HG03175 (cell line): ENCODE measurements around the gene MUC22.
"Not testable (repeated sequence)": the region's sequence is repeated elsewhere in the genome, so short reads cannot be mapped to it uniquely, and the experiment has no call there.

Experiments
- ATAC-seq: cut with Tn5 transposase; IDR thresholded peaks from one replicate; pipeline ENCODE4 v1.9.1; 2021; ENCODE audit warnings: mild to moderate bottlenecking, moderate library complexity; ENCODE audit not compliant: unreplicated experiment

The MUC22 gene

DNA sequence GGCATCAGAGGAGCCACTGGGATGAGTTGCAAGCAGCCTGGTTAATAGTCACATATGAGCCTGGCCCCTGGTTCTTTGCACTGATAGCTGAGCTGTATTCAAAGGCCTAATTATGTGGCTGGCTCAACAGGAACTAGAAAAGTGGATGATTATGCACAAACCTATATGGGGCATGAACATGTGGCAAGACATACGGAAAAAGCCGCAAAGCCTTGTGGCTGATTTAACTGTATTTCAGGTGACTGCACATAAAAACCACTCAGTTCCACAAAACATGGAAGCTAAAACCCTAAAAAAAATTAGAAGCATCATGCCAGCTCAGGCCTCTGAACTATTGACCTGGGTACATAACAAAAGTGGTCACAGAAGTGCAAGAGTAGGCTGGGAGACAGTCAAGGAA is 13.0 kb upstream of the MUC22 start:
- no peak for ATAC-seq

DNA sequence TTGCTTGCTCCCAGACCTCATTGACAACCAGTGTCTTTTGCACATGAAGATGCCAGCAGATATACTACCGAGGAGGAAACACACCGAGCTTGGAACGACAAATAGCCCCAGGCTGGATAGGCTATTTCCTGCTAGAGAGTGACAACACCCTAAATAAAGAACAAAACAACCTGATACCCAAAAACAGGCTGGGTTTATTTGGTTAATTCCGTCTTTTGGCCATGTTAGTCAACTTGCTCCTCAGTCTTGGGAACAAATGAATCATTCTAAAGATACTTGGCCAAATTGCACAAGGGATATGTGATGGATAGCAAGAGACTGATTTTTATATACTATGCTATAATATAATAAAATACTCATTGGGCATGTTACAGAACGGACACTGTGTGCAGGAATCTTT is 11.5 kb upstream of the MUC22 start:
- no peak for ATAC-seq

DNA sequence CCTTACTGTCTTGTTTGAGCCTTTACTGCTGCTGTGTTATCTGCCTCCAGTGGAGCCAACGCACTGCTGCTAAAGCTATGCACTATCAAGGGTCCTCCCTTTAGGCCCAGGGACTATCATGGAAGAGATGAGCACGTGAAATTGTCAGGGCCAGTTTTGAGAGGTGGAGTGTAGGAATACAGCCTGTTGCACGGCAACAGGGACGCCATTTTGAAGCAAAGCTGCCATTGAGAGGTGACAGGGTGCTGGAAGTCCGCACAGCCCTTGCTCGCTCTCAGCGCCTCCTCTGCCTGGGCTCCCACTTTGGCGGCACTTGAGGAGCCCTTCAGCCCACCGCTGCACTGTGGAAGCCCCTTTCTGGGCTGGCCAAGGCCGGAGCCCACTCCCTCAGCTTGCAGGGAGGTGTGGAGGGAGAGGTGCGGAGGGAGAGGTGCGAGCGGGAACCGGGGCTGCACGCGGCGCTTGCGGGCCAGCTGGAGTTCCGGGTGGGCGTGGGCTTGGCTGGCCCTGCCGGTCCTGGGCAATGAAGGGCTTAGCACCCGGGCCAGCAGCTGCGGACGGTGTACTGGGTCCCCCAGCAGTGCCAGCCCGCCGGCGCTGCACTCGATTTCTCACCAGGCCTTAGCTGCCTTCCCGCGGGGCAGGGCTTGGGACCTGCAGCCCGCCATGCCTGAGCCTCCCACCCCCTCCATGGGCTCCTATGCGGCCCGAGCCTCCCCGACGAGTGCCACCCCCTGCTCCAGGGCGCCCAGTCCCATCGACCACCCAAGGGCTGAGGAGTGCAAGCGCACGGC is 10.0 kb upstream of the MUC22 start:
- not testable (repeated sequence) for ATAC-seq

DNA sequence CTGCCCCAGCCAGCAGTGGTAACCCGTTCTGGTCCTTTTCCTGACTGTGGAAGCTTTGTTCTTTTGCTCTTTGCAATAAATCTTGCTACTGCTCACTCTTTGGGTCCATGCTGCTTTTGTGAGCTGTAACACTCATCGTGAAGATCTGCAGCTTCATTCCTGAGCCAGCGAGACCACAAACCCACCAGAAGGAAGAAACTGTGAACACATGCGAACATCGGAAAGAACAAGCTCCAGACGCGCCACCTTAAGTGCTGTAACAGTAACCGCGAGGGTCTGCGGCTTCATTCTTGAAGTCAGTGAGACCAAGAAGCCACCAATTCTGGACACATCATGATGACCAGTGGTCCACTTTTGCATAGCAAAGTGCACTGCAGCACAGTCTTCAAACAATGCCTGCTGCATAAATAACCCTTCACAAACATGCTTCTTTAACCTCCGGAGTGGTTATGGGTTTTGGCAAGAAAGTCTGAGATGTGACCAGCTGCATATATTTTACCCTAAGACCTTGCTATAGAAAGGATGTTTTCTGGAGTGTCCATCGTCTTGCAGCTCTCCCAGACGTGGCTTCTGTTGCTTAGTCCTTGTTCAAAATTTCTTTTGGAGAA is 8.9 kb upstream of the MUC22 start:
- no peak for ATAC-seq

DNA sequence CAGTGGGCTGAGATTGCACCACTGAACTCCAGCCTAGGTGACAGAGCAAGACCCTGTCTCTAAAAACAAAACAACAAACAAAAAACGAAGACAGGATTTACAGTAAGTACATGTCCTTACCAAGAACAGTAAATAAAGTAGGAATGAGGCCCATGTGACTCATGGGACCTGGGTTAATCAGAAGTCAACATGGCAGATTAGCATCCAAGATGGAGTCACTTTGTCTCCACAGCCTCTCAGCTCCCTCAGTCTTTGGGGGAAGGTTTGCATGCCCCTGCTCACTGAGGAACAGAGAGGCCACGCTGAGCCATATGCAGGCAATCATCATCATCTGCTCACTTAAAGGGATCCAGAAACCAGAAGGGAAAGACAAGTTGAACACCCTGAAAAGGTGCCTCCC is 7.8 kb upstream of the MUC22 start:
- no peak for ATAC-seq

DNA sequence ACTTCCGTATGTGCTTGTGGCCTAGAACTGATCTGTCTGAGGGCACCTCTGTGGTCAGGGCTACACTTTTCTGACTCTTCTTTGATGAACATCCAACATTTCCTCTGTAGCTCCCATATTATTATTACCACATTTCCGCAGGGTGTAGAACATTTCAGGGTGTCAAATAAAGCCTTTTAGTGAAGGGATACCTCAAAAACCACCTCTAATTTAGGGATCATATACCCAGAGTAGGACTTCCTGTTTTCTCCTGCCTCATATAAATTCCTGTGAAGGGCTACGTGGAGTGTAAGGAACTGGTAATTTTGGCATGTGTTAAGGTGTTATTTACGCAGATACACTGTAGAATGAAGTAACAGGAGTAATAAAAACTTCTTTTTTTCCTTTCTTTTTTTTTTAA is 5.5 kb upstream of the MUC22 start:
- no peak for ATAC-seq

DNA sequence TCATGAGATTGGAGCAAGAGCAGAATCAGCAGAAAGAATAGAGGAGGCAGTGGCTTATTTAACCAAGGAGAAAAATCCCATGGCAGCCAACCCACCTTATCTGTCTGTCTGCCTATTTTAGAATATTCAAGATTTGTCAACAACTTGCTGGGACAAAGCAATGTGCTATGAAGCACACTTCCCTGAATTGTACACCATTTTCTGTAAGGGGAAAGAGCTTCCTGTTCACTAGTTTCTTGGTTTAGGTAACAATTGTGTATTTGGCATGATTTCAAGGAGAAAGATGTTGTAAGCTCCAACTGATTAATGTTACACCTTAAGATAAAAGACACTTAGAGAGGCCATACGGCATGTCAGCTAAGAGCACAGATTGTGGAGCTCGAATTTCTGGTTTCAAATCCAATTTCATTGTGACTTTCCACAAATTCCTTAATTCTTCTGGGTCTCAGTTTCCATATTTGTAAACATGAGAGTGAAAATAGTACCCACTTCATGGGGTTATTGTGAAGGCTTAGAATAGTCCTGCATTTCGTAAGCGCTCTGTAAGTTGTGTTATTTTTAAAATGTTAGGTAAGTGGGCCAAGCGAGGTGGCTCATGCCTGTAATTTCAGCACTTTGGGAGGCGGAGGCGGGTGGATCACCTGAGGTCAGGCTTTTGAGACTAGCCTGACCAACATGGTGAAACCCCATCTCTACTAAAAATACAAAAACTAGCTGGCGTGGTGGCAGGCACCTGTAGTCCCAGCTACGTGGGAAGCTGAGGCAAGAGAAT is 4.8 kb upstream of the MUC22 start:
- no peak for ATAC-seq

DNA sequence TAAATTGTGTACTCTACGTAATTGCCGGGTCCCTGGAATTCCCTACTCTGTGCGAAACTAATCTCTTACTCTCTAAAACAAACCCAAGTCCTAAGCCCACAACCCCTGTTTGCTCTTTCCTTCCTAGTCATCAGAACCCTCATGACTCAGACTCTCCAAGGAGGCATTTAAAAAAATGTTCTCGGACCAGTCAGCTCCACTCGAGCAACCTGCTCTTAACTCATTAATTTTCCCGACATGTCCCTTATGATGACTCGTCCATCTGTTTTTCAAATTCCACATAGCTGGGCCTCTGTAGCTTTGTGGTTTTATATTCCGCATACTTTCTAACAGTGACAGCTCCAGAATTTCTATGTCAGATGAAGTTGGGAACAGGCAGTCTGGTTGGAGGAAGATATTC is 2.6 kb upstream of the MUC22 start:
- ATAC-seq, result no peak

DNA sequence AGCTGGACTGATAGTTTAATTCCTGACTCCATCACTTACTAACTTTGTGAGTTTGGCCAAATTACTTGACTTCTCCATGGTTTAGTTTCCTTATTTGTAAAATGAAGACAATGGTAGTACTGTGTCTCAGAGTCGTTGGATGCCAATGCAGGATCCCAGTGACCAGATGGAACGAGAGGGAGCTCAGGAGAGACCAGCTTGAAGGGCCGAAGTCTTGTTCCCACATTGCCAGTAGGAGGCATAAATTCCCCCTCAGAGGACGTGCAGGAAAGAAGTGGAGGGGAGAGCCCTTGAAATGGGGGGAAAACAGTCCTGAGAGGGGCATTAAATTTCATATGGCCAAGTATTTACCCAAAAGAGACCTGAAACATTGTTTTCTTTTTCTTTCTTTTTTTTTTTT is 2.1 kb upstream of the MUC22 start:
- ATAC-seq, result no peak

DNA sequence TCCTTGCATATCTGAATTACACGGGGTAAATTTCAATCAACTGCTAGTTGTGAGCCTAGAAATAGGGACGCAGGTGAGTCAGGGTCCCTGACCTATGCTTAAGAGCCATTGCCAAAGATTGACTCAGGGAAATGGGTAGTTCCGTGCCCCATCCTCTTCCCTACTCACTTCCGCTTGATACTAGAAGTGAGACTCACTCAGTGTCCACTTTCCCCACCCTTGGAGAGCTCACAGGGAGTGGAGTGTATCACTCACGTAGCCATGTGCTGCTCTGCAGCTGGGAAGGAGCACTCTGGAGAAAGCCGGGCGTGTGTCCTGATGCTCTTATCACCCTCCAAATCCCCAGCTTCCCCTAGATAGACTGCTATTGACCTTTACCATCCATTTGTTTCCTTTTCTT is 543 bp upstream of the MUC22 start:
- ATAC-seq, result no peak

DNA sequence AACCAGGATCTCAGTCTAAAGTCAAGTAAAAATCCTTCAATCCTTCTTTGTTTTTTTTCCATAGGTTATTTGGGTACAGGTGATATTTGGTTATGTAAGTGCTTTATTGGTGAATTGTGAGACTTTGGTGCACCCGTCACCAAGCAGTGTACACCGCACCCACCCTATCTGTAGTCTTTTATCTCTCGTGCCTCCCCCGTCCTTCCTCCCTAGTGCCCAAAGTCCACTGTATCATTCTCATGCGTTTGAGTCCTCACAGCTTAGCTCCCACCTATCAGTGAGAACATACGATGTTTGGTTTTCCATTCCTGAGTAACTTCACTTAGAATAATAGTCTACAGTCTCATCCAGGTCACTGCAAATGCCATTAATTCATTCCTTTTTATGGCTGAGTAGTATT is 879 bp downstream of the MUC22 start:
- ATAC-seq, result no peak

DNA sequence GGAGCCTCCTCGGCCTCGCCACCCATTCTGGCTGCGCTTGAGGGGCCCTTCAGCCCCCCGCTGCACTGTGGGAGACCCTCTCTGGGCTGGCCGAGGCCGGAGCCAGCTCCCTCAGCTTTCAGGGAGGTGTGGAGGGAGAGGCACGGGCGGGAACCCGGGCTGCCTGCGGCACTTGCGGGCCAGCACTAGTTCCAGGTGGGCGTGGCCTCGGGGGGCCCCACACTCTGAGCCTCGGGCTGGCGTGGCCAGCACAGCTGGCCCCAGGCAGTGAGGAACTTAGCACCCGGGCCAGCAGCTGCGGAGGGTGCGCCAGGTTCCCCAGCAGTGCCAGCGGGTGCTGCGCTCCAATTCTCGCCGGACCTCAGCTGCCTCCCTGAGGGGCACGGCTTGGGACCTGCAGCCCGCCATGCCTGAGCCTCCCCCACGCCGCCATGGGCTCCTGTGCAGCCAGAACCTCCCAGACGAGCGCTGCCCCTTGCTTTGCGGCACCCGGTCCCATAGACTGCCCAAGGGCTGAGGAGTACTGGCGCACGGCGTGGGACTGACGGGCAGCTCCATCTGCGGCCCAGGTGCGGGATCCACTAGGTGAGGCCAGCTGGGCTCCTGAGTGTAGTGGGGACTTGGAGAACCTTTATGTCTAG is 6.5 kb downstream of the MUC22 start:
- no peak for ATAC-seq

DNA sequence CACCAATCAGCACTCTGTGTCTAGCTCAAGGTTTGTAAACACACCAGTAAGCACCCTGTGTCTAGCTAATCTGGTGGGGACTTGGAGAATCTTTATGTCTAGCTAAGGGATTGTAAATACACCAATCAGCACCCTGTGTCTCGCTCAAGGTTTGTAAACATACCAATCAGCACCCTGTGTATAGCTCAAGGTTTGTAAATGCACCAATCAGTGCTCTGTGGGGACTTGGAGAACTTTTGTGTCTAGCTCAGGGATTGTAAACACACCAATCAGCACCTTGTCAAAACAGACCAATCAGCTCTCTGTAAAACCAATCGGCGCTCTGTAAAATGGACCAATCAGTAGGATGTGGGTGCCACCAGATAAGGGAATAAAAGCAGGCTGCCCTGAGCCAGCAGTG is 7.2 kb downstream of the MUC22 start:
- ATAC-seq, result not testable (repeated sequence)

DNA sequence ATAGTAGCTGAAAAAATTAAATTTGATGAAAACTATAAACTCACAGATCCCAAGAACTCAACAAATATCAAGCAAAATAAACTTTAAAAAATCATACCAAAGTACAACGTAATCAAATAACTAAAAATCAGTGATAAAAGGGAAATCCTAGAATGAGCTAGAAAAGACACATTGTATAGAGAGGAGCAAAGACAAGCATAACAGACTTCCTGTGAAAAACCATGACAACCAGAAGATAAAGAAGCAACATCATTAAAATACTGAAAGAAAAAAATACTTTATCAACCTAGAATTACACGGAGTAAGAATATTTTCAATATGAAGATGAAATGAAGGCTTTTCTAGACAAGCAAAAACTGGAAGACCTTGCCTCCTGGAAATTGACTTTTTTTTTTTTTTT is 9.8 kb downstream of the MUC22 start:
- no peak for ATAC-seq

DNA sequence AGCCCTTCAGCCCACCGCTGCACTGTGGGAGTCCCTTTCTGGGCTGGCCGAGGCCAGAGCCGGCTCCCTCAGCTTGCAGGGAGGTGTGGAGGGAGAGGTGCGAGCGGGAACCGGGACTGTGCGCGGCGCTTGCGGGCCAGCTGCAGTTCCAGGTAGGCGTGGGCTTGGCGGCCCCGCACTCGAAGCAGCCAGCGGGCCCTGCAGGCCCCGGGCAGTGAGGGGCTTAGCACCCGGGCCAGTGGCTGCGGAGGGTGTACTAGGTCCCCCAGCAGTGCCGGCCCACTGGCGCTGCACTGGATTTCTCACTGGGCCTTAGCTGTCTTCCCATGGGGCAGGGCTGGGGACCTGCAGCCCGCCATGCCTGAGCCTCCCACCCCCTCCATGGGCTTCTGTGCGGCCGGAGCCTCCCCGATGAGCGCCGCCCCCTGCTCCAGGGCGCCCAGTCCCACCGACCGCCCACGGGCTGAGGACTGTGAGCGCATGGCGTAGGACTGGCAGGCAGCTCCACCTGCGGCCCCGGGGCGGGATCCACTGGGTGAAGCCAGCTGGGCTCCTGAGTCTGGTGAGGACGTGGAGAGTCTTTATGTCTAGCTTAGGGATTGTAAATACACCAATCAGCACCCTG is 10.5 kb downstream of the MUC22 start:
- not testable (repeated sequence) for ATAC-seq

DNA sequence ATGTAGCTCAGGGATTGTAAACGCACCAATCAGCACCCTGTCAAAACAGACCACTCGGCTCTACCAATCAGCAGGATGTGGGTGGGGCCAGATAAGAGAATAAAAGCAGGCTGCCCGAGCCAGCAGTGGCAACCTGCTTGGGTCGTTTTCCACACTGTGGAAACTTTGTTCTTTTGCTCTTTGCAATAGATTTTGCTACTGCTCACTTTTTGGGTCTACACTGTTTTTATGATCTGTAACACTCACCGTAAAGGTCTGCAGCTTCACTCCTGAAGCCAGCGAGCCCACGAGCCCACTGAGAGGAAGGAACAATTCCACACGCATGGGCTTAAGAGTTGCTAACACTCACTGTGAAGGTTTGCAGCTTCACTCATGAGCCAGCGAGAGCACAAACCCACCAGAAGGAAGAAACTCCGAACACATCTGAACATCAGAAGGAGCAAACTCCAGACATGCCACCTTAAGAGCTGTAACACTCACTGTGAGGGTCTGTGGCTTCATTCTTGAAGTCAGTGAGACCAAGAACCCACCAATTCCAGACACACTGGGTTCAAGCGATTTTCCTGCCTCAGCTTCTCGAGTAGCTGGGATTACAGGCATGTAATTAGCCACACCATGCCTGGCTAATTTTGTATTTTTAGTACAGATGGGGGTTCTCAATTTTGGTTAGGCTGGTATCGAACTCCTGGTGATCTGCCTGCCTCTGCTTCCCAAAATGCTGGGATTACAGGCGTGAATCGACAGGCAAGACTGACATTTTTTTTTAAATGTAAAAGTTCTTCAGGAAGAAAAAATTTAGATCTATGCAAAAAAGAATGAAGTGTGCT is 11.6 kb downstream of the MUC22 start:
- not testable (repeated sequence) for ATAC-seq

DNA sequence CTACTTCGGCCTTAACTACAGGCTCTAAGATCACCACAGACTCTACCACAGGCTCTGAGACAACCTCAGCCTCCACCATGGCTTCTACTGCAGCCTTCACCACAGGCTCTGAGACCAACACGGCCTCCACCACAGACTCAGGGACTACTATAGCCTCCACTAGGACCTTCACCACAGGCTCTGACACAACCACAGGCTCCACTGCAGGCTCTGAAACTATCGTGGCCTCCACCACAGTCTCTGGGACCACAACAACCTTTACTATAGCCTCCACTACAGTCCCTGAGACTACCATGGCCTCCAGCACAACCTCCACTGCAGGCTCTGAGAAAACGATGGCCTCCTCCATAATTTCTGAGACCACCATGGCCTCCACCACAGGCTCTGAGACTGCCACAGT is 15.3 kb downstream of the MUC22 start:
- no peak for ATAC-seq

DNA sequence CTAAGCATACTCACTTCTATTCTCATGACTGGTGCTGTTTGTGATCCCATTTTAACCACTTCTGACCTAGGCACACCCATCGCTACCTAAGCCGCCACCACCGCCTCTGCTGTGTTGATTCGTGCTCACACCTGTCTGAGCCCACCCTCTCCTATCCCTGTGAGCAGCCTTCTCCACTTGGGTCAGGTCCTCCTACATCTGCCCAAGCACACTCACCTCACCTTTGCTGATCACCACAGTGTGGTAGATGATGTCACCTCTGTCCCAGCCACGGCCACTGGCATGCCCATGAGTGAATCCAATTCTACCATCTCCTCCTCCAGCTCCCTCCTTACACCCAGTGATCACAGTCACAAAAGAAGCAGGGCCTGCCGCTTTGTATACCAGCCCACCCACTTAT is 20.8 kb downstream of the MUC22 start:
- ATAC-seq, result no peak

DNA sequence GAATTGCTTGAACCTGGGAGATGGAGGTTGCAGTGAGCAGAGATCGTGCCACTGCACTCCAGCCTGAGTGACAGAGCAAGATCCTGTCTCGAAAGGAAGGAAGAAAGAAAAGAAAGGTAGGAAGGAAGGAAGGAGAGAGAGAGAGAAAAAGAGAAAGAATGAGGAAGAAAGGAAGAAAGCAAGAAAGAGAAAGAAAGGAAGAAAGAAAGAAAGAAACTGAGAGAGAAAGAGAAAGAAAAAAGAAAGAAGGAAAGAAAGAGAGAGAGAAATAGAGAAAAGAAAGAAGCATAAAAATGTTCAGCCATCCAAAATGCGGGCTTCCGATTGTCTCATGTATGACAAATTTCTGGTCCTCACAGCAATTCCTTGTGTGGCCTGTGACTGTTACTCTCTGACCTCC is 22.8 kb downstream of the MUC22 start:
- no peak for ATAC-seq

DNA sequence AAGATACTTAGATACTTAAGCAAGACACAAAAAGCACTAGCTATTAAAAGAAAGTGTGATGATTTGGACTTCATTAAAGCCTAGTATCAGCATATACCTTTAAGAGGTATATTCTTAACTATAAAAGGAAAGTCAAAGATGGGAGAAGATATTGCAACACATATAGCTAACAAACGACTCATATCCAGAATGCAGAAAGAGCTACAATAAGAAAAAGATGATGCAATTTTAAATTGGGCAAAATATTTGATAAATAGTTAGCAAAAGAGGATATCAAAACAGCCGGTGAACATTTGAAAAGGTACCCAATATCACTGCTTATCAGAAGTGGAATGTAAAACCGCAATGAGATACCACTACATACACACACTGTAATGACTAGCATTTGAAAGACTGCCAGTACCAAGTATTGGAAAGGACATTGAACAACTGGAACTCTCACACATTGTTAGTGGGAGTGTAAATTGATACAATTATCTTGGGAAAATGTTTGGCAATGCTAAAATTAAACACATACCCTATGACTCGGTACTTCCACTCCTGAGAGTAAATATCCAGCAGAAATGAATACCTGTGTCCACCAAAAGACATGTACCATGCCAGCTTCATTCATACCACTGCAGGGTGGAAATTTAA is 25.7 kb downstream of the MUC22 start:
- no peak for ATAC-seq
